Body of pancreas (tissue), 4 donors: Measurements from ENCODE around the gene RNU1-1. TPM values are rescaled to one million over a fixed set of nuclear protein-coding genes. Genes with fewer than 3 reads are reported as not detected.
"Not testable (repeated sequence)": the region's sequence is repeated elsewhere in the genome, so short reads cannot be mapped to it uniquely, and the experiment has no call there.

Source experiments
- ATAC-seq: fragments of 150-250 bp; one replicate; pipeline ENCODE4 v1.9.1; 2016
- DNase-seq, 4 donors: peaks; one replicate each; pipeline ENCODE4 v3.0.0-alpha.2; 2019
- H3K27ac ChIP-seq, 4 donors: fragments of 200-600 bp; sonication (generic); 1 replicate in 3 of 4; 2 replicates in 1 of 4; pipeline versions ENCODE4 v1.5.1 to v1.6.1; 2016 to 2019; ENCODE audit warnings: mild to moderate bottlenecking in 1 of 4, mixed read lengths in 1 of 4, moderate library complexity in 1 of 4
- H3K27me3 ChIP-seq, 2 donors: fragments of 200-600 bp; sonication (generic); one replicate each; pipeline ENCODE4 v1.6.0; 2016; ENCODE audit warnings: mild to moderate bottlenecking in 1 of 2
- H3K36me3 ChIP-seq, 2 donors: fragments of 200-600 bp; sonication (generic); replicated peaks in 1 of 2; 2 replicates each; pipeline ENCODE4 v1.5.1; 2016; ENCODE audit warnings: low read depth in 2 of 2; ENCODE audit not compliant: insufficient read depth in 1 of 2
- H3K4me1 ChIP-seq: fragments of 200-600 bp; sonication (generic); one replicate; pipeline ENCODE4 v1.6.0; 2016
- H3K4me3 ChIP-seq, 2 donors: fragments of 200-600 bp; sonication (generic); 1 replicate in 1 of 2; 2 replicates in 1 of 2; pipeline ENCODE4 v1.5.1; 2016 to 2019
- H3K9me3 ChIP-seq, 3 donors: fragments of 200-600 bp; sonication (generic); 1 replicate in 2 of 3; 2 replicates in 1 of 3; pipeline ENCODE4 v1.5.1; 2016
- CTCF ChIP-seq, 7 experiments: fragments of 450-650 bp in 4 of 7; fragments of 200-600 bp in 3 of 7; sonication (generic) in 3 of 7; IDR thresholded peaks; one replicate each; pipeline ENCODE4 v1.5.1; 2016 to 2019; ENCODE audit warnings: antibody characterized with exemption in 7 of 7
- POLR2A ChIP-seq, 3 donors: fragments of 450-650 bp; IDR thresholded peaks; one replicate each; pipeline ENCODE4 v1.6.1; 2016; ENCODE audit warnings: antibody characterized with exemption in 3 of 3, mild to moderate bottlenecking in 2 of 3
- WGBS, 2 donors: methylation state at CpG; one replicate each; pipeline ENCODE4 v1.1.5; 2017; 5-methylcytosine and 5-hydroxymethylcytosine counted together
- intact Hi-C: fragments of 100-400 bp; cut with DNase I; formaldehyde crosslinking; loops from one replicate; pipeline ENCODE4 v1.15.1; 2023
- total RNA-seq, 2 donors: library from RNA; depleted of rRNA; stranded (reverse); fragments of >200 nt; gene quantifications; one replicate each; pipeline ENCODE4 v1.1.0, GENCODE V29; 2016

RNU1-1 gene
- total RNA-seq, 2 donors from 2014 or later, result under 0.01 to 15,479 TPM

- H3K36me3 ChIP-seq, H3K27ac ChIP-seq, intact Hi-C loops, H3K9me3 ChIP-seq, H3K27me3 ChIP-seq, H3K4me1 ChIP-seq, DNase-seq, ATAC-seq, H3K4me3 ChIP-seq: not testable (repeated sequence)
- WGBS, 2 donors, result 70 to 73% methylated on average over 15 of the region's 15 CpGs
Measured at GRCh38 chr1:16506364-16507136, 7.5 kb downstream of the RNU1-1 start.

- H3K4me1 ChIP-seq, ATAC-seq, intact Hi-C loops, H3K27me3 ChIP-seq, H3K36me3 ChIP-seq, H3K4me3 ChIP-seq, H3K27ac ChIP-seq, DNase-seq, H3K9me3 ChIP-seq: not testable (repeated sequence)
- 85 to 89% methylated on average over 2 of the region's 2 CpGs for WGBS, 2 donors
Measured at GRCh38 chr1:16505870-16506269, 8.2 kb downstream of the RNU1-1 start.

- TF ChIP-seq CTCF (IDR thresholded peaks at IDR 0.05) (no peak), POLR2A (IDR thresholded peaks at IDR 0.05) (no peak)
- Histone ChIP-seq H3K9me3 (no peaks in the 10 kb centered on the region), H3K4me3 (no peak overlapping the region), H3K4me1 (peaks cover 2% of the 10 kb centered on the region), H3K27me3 (no peaks in the 10 kb centered on the region), H3K36me3 (no peaks in the 10 kb centered on the region), H3K27ac (no peak overlapping the region)
- intact Hi-C loops, result no loop called here
- WGBS, 2 donors, result 68 to 78% methylated on average over 2 of the region's 2 CpGs
- no peak for DNase-seq
- no peak for ATAC-seq
Measured at GRCh38 chr1:16503494-16503893, 10.6 kb downstream of the RNU1-1 start.

GRCh38 chr1:16501446-16501845, 12.6 kb downstream of the RNU1-1 start:
- H3K4me1 ChIP-seq, H3K27me3 ChIP-seq, H3K36me3 ChIP-seq, H3K9me3 ChIP-seq, intact Hi-C loops, H3K4me3 ChIP-seq, H3K27ac ChIP-seq, DNase-seq, ATAC-seq: not testable (repeated sequence)
- WGBS, 2 donors, result 50 to 78% methylated on average over 3 to 6 of the region's 8 CpGs

GRCh38 chr1:16500975-16501374, 13.1 kb downstream of the RNU1-1 start:
- not testable (repeated sequence) for ATAC-seq

GRCh38 chr1:16500466-16500865, 13.6 kb downstream of the RNU1-1 start:
- ATAC-seq, H3K4me3 ChIP-seq, H3K36me3 ChIP-seq, intact Hi-C loops, H3K9me3 ChIP-seq, DNase-seq, H3K27me3 ChIP-seq, H3K4me1 ChIP-seq, H3K27ac ChIP-seq: not testable (repeated sequence)
- WGBS, 2 donors, result 80 to 83% methylated on average over 11 of the region's 11 CpGs

More at GRCh38 chr1:16500975-16501374, 13.1 kb downstream of the RNU1-1 start:
- H3K27ac ChIP-seq, H3K4me3 ChIP-seq, intact Hi-C loops, H3K9me3 ChIP-seq, H3K36me3 ChIP-seq, H3K27me3 ChIP-seq, DNase-seq, H3K4me1 ChIP-seq: not testable (repeated sequence)
- WGBS, 2 donors, result 88 to 90% methylated on average over 5 of the region's 5 CpGs

- Histone ChIP-seq H3K4me1 (peaks cover 9% of the 10 kb centered on the region), H3K36me3 (no peaks in the 10 kb centered on the region), H3K4me3 (peak overlapping the region; percentile 27 to 58), H3K27ac (peak overlapping the region; percentile 58 to 80 (median 72)), H3K27me3 (no peaks in the 10 kb centered on the region), H3K9me3 (no peaks in the 10 kb centered on the region)
- intact Hi-C loops, result no loop called here
- peak; percentile 90 to 95 (median 92) for DNase-seq
- ATAC-seq, result peak; percentile 91
- WGBS, 2 donors, result 0% methylated on average over 2 to 84 of the region's 108 CpGs
- TF ChIP-seq POLR2A (IDR thresholded peaks at IDR 0.05), result peak in 2 of 3 donors; percentile 33 to 40
- peak in 1 of 7 experiments; percentile 51 for TF ChIP-seq CTCF (IDR thresholded peaks at IDR 0.05)
Measured at GRCh38 chr1:16498573-16499413, 15.3 kb downstream of the RNU1-1 start.

- intact Hi-C loops, ATAC-seq: not testable (repeated sequence)
Measured at GRCh38 chr1:16498047-16498446, 16.0 kb downstream of the RNU1-1 start.

GRCh38 chr1:16497474-16497904, 16.6 kb downstream of the RNU1-1 start:
- H3K27ac ChIP-seq, DNase-seq, ATAC-seq, H3K4me1 ChIP-seq, H3K4me3 ChIP-seq, H3K36me3 ChIP-seq, H3K27me3 ChIP-seq, H3K9me3 ChIP-seq, intact Hi-C loops: not testable (repeated sequence)
- WGBS, 2 donors, result 92 to 94% methylated on average over 5 of the region's 5 CpGs

More at GRCh38 chr1:16498047-16498446, 16.0 kb downstream of the RNU1-1 start:
- DNase-seq, H3K9me3 ChIP-seq, H3K4me1 ChIP-seq, H3K36me3 ChIP-seq, H3K27me3 ChIP-seq: not testable (repeated sequence)
- 29% methylated on average over 10 of the region's 10 CpGs; no CpG with 5 or more reads in 1 of the 2 donors for WGBS, 2 donors
- H3K4me3 ChIP-seq, result peak overlapping the region in 1 of 2 donors; percentile 35
- H3K27ac ChIP-seq, result peak overlapping the region in 2 of 4 donors; percentile 65 to 80
